GM06990 (cell line): ENCODE results near the gene ZFP1.

ENCODE experiments used
- DNase-seq: peaks from one replicate; pipeline ENCODE4 v3.0.0-alpha.2; 2011; ENCODE audit not compliant: insufficient read length; ENCODE audit errors: extremely low read depth
- H3K27me3 ChIP-seq: replicated peaks from 2 replicates; pipeline ENCODE4 v1.6.0; 2011; ENCODE audit warnings: low read length; ENCODE audit not compliant: control insufficient read depth, insufficient read depth
- H3K36me3 ChIP-seq: 2 replicates; pipeline ENCODE4 v1.5.1; 2011; ENCODE audit warnings: low read length; ENCODE audit not compliant: control insufficient read depth, insufficient read depth
- H3K4me3 ChIP-seq: replicated peaks from 2 replicates; pipeline ENCODE4 v1.5.1; 2011; ENCODE audit warnings: low read depth, mild to moderate bottlenecking, control low read depth, low read length
- CTCF ChIP-seq: IDR thresholded peaks from 2 replicates; pipeline ENCODE4 v1.5.1; 2011; ENCODE audit warnings: low read length, control low read depth, mild to moderate bottlenecking, inconsistent platforms; ENCODE audit not compliant: insufficient read depth, poor library complexity, severe bottlenecking

ZFP1 gene

GRCh38 chr16:75181630-75182029 lies 33.3 kb downstream of the ZFP1 start:
- Histone ChIP-seq H3K27me3 (no peaks in the 10 kb centered on the region), H3K36me3 (no peaks in the 10 kb centered on the region), H3K4me3 (no peak overlapping the region)
- DNase-seq = no peak
- no peak for TF ChIP-seq CTCF

GRCh38 chr16:75188832-75189477 lies 40.6 kb downstream of the ZFP1 start:
- no peak overlapping the region for H3K4me3 ChIP-seq
- no peaks in the 10 kb centered on the region; the same call in 1 of the 2 replicates for H3K27me3 ChIP-seq
- no peaks in the 10 kb centered on the region for H3K36me3 ChIP-seq
- no peak for DNase-seq
- TF ChIP-seq CTCF = no peak

GRCh38 chr16:75189638-75190245 lies 41.4 kb downstream of the ZFP1 start:
- TF ChIP-seq CTCF = no peak
- Histone ChIP-seq H3K27me3 (no peaks in the 10 kb centered on the region; the same call in 1 of the 2 replicates), H3K4me3 (no peak overlapping the region), H3K36me3 (no peaks in the 10 kb centered on the region)
- no peak for DNase-seq

- Histone ChIP-seq H3K36me3 (no peaks in the 10 kb centered on the region), H3K27me3 (no peaks in the 10 kb centered on the region; the same call in none of the 2 replicates), H3K4me3 (no peak overlapping the region)
- no peak for TF ChIP-seq CTCF
- no peak for DNase-seq
Observed at GRCh38 chr16:75192606-75193264, 44.4 kb downstream of the ZFP1 start.

- no peaks in the 10 kb centered on the region; the same call in none of the 2 replicates for H3K27me3 ChIP-seq
- H3K36me3 ChIP-seq = no peaks in the 10 kb centered on the region
- no peak for TF ChIP-seq CTCF
- DNase-seq = no peak
- H3K4me3 ChIP-seq = no peak overlapping the region
Observed at GRCh38 chr16:75193265-75193650, 44.9 kb downstream of the ZFP1 start.
